ENCODE data around the gene SMARCD2.
"Not testable (repeated sequence)": the region's sequence is repeated elsewhere in the genome, so short reads cannot be mapped to it uniquely, and the experiment has no call there.

SMARCD2 gene

DNA sequence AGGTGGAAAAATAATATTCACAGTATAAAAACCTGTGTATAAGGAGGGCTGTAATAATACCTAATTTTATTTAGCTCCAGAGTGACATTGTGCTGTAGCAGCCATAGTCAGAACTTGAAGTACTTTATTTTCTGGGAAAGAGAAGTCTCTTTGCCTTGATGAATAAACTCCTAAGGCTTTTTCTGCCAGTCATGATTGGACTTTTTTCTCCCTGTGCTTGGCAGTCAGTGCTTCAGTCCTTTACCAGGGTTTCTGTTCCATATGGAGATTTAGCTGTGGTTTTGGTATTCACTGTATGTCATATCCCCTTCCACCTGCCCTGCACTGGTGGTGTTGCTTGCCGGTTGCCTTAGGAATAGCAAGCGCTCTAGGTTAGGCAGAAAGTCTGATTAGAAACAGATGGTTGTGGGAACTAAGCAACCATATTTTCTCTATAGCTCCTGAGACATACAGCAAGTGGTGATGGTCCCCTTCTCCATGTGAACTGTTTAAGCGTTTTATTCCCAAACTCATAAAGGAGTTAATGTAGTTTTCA is 43.8 kb downstream of the SMARCD2 start:
- no peaks in the 10 kb centered on the region for H3K79me2 ChIP-seq (ENCODE audit: control insufficient read depth, insufficient read depth, low read length, poor library complexity)
- WGBS (ENCODE audit: extremely low coverage, insufficient coverage, insufficient read length) = no CpG with 5 or more reads among the region's 3 CpGs
- H4K8ac ChIP-seq (ENCODE audit: low read depth, low read length) = no peak overlapping the region

DNA sequence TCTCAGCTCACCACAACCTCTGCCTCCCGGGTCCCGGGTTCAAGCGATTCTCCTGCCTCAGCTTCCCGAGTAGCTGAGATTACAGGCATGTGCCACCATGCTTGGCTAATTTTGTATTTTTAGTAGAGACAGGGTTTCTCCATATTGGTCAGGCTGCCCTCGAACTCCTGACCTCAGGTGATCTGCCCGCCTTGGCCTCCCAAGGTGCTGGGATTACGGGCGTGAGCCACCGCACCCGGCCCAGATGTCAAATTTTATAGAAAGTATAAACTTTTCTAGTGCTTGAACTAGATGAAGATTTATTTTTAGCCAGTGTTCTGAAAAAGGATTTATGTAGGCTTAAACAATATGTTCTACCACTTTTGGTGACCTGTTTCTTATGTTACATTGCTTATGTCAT is 46.1 kb downstream of the SMARCD2 start:
- H4K8ac ChIP-seq (ENCODE audit: low read depth, low read length); H3K14ac ChIP-seq (ENCODE audit: low read length); H2BK120ac ChIP-seq (ENCODE audit: insufficient read depth, low read length, poor library complexity); H2BK12ac ChIP-seq (ENCODE audit: low read length); H3K23ac ChIP-seq (ENCODE audit: low read length); H3K4me2 ChIP-seq (ENCODE audit: low read length); H4K91ac ChIP-seq (ENCODE audit: low read depth, low read length); H3K27ac ChIP-seq (ENCODE audit: low read depth, low read length); H3K9ac ChIP-seq (ENCODE audit: low read length); H3K4ac ChIP-seq (ENCODE audit: low read depth, low read length); H3K4me3 ChIP-seq (ENCODE audit: low read depth, low read length); H3K18ac ChIP-seq (ENCODE audit: low read length); H3K79me1 ChIP-seq (ENCODE audit: low read length); H3K79me2 ChIP-seq (ENCODE audit: control insufficient read depth, insufficient read depth, low read length, poor library complexity); H4K12ac ChIP-seq (ENCODE audit: low read depth, low read length); H3K27me3 ChIP-seq (ENCODE audit: insufficient read depth, low read length); H3K9me3 ChIP-seq (ENCODE audit: insufficient read depth, low read depth, low read length); H2AFZ ChIP-seq (ENCODE audit: insufficient read depth, low read length, poor library complexity); DNase-seq; H3K4me1 ChIP-seq (ENCODE audit: control insufficient read depth in 1 of 2, insufficient read depth in 2 of 2, low read length in 2 of 2); H2BK5ac ChIP-seq (ENCODE audit: low read depth, low read length, poor library complexity); H2AK5ac ChIP-seq (ENCODE audit: low read length): not testable (repeated sequence)
- WGBS (ENCODE audit: extremely low coverage, insufficient coverage, insufficient read length) = no CpG with 5 or more reads among the region's 10 CpGs
- H3K36me3 ChIP-seq (ENCODE audit: control insufficient read depth in 1 of 2, insufficient read depth in 2 of 2, low read length in 2 of 2) = peaks cover 32 to 51% of the 10 kb centered on the region in 2 experiments

More for the DNA sequence above, 43.8 kb downstream of the SMARCD2 start:
- no peak for DNase-seq
- Histone ChIP-seq H2BK120ac (ENCODE audit: insufficient read depth, low read length, poor library complexity) (no peak overlapping the region), H3K9me3 (ENCODE audit: insufficient read depth, low read depth, low read length) (no peaks in the 10 kb centered on the region), H3K4me2 (ENCODE audit: low read length) (no peak overlapping the region), H2BK5ac (ENCODE audit: low read depth, low read length, poor library complexity) (no peak overlapping the region), H4K91ac (ENCODE audit: low read depth, low read length) (no peak overlapping the region), H2BK12ac (ENCODE audit: low read length) (no peak overlapping the region), H3K27me3 (ENCODE audit: insufficient read depth, low read length) (no peaks in the 10 kb centered on the region), H3K79me1 (ENCODE audit: low read length) (no peaks in the 10 kb centered on the region), H2AFZ (ENCODE audit: insufficient read depth, low read length, poor library complexity) (no peak overlapping the region), H4K12ac (ENCODE audit: low read depth, low read length) (no peak overlapping the region), H3K23ac (ENCODE audit: low read length) (no peak overlapping the region), H3K27ac (ENCODE audit: low read depth, low read length) (no peak overlapping the region), H3K18ac (ENCODE audit: low read length) (no peak overlapping the region), H3K36me3 (ENCODE audit: control insufficient read depth in 1 of 2, insufficient read depth in 2 of 2, low read length in 2 of 2) (peaks cover 34 to 53% of the 10 kb centered on the region in 2 experiments), H2AK5ac (ENCODE audit: low read length) (no peak overlapping the region), H3K9ac (ENCODE audit: low read length) (no peak overlapping the region), H3K4me1 (ENCODE audit: control insufficient read depth in 1 of 2, insufficient read depth in 2 of 2, low read length in 2 of 2) (no peaks in the 10 kb centered on the region), H3K14ac (ENCODE audit: low read length) (no peak overlapping the region), H3K4ac (ENCODE audit: low read depth, low read length) (no peak overlapping the region), H3K4me3 (ENCODE audit: low read depth, low read length) (no peak overlapping the region)

DNA sequence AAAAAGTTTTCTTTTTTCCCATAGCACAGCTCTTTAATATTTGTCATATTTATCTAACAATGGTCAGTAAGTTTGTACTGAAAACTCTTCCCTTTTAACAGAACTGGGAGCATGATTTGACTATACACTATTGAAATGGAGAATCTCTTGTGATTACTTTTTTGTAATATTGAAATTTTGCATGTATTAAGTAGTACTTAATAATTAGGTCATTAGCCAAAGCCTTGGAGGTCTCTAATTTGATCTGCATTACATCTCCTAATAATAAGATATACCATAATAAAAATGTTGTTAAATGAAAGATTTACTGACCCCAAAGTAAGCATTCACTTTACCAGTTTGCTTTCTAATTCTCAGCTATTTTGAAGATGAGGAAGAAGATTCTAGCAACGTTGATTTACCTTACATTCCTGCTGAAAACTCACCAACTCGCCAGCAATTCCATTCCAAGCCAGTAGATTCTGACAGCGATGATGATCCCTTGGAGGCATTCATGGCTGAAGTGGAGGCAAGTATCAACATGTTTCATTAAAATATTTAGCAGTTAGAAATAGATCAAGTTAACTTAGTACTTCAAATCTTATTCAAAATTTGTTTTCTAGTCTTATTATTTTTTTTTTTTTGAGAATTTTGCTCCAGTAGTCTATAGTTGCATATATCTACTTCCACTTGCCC is 50.3 kb downstream of the SMARCD2 start:
- WGBS (ENCODE audit: extremely low coverage, insufficient coverage, insufficient read length) = no CpG with 5 or more reads among the region's 3 CpGs
- no peak overlapping the region for H3K18ac ChIP-seq (ENCODE audit: low read length)
- H3K79me1 ChIP-seq (ENCODE audit: low read length) = no peaks in the 10 kb centered on the region
- no peaks in the 10 kb centered on the region for H3K9me3 ChIP-seq (ENCODE audit: insufficient read depth, low read depth, low read length)
- H3K9ac ChIP-seq (ENCODE audit: low read length) = no peak overlapping the region
- no peaks in the 10 kb centered on the region for H3K79me2 ChIP-seq (ENCODE audit: control insufficient read depth, insufficient read depth, low read length, poor library complexity)
- no peak overlapping the region for H4K91ac ChIP-seq (ENCODE audit: low read depth, low read length)
- H3K36me3 ChIP-seq (ENCODE audit: control insufficient read depth in 1 of 2, insufficient read depth in 2 of 2, low read length in 2 of 2) = peaks cover 54 to 59% of the 10 kb centered on the region in 2 experiments
- H3K4me1 ChIP-seq (ENCODE audit: control insufficient read depth in 1 of 2, insufficient read depth in 2 of 2, low read length in 2 of 2) = no peaks in the 10 kb centered on the region
- no peak overlapping the region for H3K27ac ChIP-seq (ENCODE audit: low read depth, low read length)
- no peak overlapping the region for H2BK5ac ChIP-seq (ENCODE audit: low read depth, low read length, poor library complexity)
- no peak overlapping the region for H2BK120ac ChIP-seq (ENCODE audit: insufficient read depth, low read length, poor library complexity)
- peak in 1 of 2 donors; percentile 21 for DNase-seq
- no peak overlapping the region for H2AK5ac ChIP-seq (ENCODE audit: low read length)
- H2BK12ac ChIP-seq (ENCODE audit: low read length) = no peak overlapping the region
- no peak overlapping the region for H3K14ac ChIP-seq (ENCODE audit: low read length)
- H3K23ac ChIP-seq (ENCODE audit: low read length) = no peak overlapping the region
- no peak overlapping the region for H3K4me3 ChIP-seq (ENCODE audit: low read depth, low read length)
- no peak overlapping the region for H3K4ac ChIP-seq (ENCODE audit: low read depth, low read length)
- H3K4me2 ChIP-seq (ENCODE audit: low read length) = no peak overlapping the region
- no peaks in the 10 kb centered on the region for H3K27me3 ChIP-seq (ENCODE audit: insufficient read depth, low read length)
- no peak overlapping the region for H4K8ac ChIP-seq (ENCODE audit: low read depth, low read length)
- no peak overlapping the region for H4K12ac ChIP-seq (ENCODE audit: low read depth, low read length)
- no peak overlapping the region for H2AFZ ChIP-seq (ENCODE audit: insufficient read depth, low read length, poor library complexity)

- Histone ChIP-seq H2BK120ac (ENCODE audit: insufficient read depth, low read length, poor library complexity) (no peak overlapping the region), H3K14ac (ENCODE audit: low read length) (no peak overlapping the region), H3K9me3 (ENCODE audit: insufficient read depth, low read depth, low read length) (no peaks in the 10 kb centered on the region), H3K79me2 (ENCODE audit: control insufficient read depth, insufficient read depth, low read length, poor library complexity) (peaks cover 1% of the 10 kb centered on the region), H3K27me3 (ENCODE audit: insufficient read depth, low read length) (no peaks in the 10 kb centered on the region), H4K12ac (ENCODE audit: low read depth, low read length) (no peak overlapping the region), H3K9ac (ENCODE audit: low read length) (no peak overlapping the region), H4K91ac (ENCODE audit: low read depth, low read length) (no peak overlapping the region), H3K36me3 (ENCODE audit: control insufficient read depth in 1 of 2, insufficient read depth in 2 of 2, low read length in 2 of 2) (peaks cover 49 to 56% of the 10 kb centered on the region in 2 experiments), H2BK5ac (ENCODE audit: low read depth, low read length, poor library complexity) (no peak overlapping the region), H3K79me1 (ENCODE audit: low read length) (no peaks in the 10 kb centered on the region), H2BK12ac (ENCODE audit: low read length) (no peak overlapping the region), H3K23ac (ENCODE audit: low read length) (no peak overlapping the region), H2AFZ (ENCODE audit: insufficient read depth, low read length, poor library complexity) (no peak overlapping the region), H3K4me2 (ENCODE audit: low read length) (no peak overlapping the region), H3K18ac (ENCODE audit: low read length) (no peak overlapping the region), H3K27ac (ENCODE audit: low read depth, low read length) (no peak overlapping the region), H3K4me3 (ENCODE audit: low read depth, low read length) (no peak overlapping the region), H4K8ac (ENCODE audit: low read depth, low read length) (no peak overlapping the region), H3K4ac (ENCODE audit: low read depth, low read length) (no peak overlapping the region), H2AK5ac (ENCODE audit: low read length) (no peak overlapping the region), H3K4me1 (ENCODE audit: control insufficient read depth in 1 of 2, insufficient read depth in 2 of 2, low read length in 2 of 2) (no peaks in the 10 kb centered on the region)
- DNase-seq = no peak
- WGBS (ENCODE audit: extremely low coverage, insufficient coverage, insufficient read length) = no CpG with 5 or more reads among the region's 6 CpGs
Measured at GRCh38 chr17:63790057-63790456, 52.4 kb downstream of the SMARCD2 start.
